Heart right ventricle (tissue), 16 donors: ENCODE data around the gene RGS2. TPM values are rescaled to one million over a fixed set of nuclear protein-coding genes. Genes with fewer than 3 reads are reported as not detected.

ENCODE experiments used
- ATAC-seq, 8 donors: fragments of 200-7000 bp; cut with Tn5 transposase; one replicate each; pipeline ENCODE4 v1.9.1; 2020; ENCODE audit warnings: mild to moderate bottlenecking in 8 of 8, moderate library complexity in 8 of 8, moderate number of reproducible peaks in 1 of 8
- DNase-seq, 2 donors: peaks; one replicate each; pipeline ENCODE4 v3.0.0-alpha.2; 2020
- H3K27ac ChIP-seq, 10 donors: fragments of 200-600 bp; sonication (generic) in 2 of 10; one replicate each; pipeline versions ENCODE4 v1.5.0 to v1.8.0; 2020 to 2022; ENCODE audit warnings: mild to moderate bottlenecking in 3 of 10
- H3K27me3 ChIP-seq, 7 donors: fragments of 200-600 bp; one replicate each; pipeline ENCODE4 v1.8.0; 2021 to 2022; ENCODE audit warnings: mild to moderate bottlenecking in 2 of 7
- H3K36me3 ChIP-seq, 9 donors: fragments of 200-600 bp; sonication (generic) in 1 of 9; one replicate each; pipeline versions ENCODE4 v1.5.0 to v1.8.0; 2020 to 2022; ENCODE audit warnings: mild to moderate bottlenecking in 2 of 9
- H3K4me1 ChIP-seq, 9 donors: fragments of 200-600 bp; sonication (generic) in 1 of 9; one replicate each; pipeline versions ENCODE4 v1.5.0 to v1.8.0; 2020 to 2022; ENCODE audit warnings: mild to moderate bottlenecking in 4 of 9
- H3K4me3 ChIP-seq, 10 donors: fragments of 200-600 bp; sonication (generic) in 2 of 10; one replicate each; pipeline versions ENCODE4 v1.5.0 to v1.8.0; 2020 to 2022; ENCODE audit warnings: mild to moderate bottlenecking in 7 of 10, moderate library complexity in 2 of 10
- H3K9me3 ChIP-seq, 11 donors: fragments of 200-600 bp in 10 of 11; sonication (generic) in 2 of 11; one replicate each; pipeline versions ENCODE4 v1.5.0 to v1.8.0; 2013 to 2022; ENCODE audit warnings: mild to moderate bottlenecking in 2 of 11, control low read depth in 1 of 11, moderate library complexity in 1 of 11
- WGBS, 2 donors: extraction: QIAGEN DNeasy Blood & Tissue Kit; methylation state at CpG; one replicate each; pipeline ENCODE4 v1.1.7; 2013; ENCODE audit warnings: inconsistent platforms in 1 of 2; 5-methylcytosine and 5-hydroxymethylcytosine counted together
- intact Hi-C, 10 donors: fragments of 100-400 bp; cut with DNase I; formaldehyde crosslinking; loops; one replicate each; pipeline versions ENCODE4 v1.11.1 to v1.14.2; 2022
- polyA plus RNA-seq, 2 donors: library from polyadenylated mRNA; stranded (reverse); fragments of 200-250 nt; gene quantifications; one replicate each; pipeline ENCODE4 v1.2.3, GENCODE V29; 2013
- total RNA-seq, 10 donors: library from RNA; stranded (reverse); fragmentation: NEBNext Ultra II Directional in 3 of 10; extraction: Animal tissue kit (Norgen Biotek cat#: 25700) in 3 of 10; gene quantifications; one replicate each; pipeline versions ENCODE4 v1.2.1 to v1.2.4, GENCODE V29; 2021 to 2023
- TF ChIP-seq, protein P1 (sequence below), 9 donors: fragments of 200-600 bp; sonication (generic) in 2 of 9; IDR thresholded peaks; one replicate each; pipeline versions ENCODE4 v1.5.0 to v1.8.0; 2021 to 2022; ENCODE audit warnings: antibody characterized with exemption in 9 of 9, mild to moderate bottlenecking in 5 of 9, moderate library complexity in 1 of 9
- donor health status: Arrhythmogenic right ventricular cardiomyopathy.
- donor health status: ischemic (EF 13 %, LVEDD 7.1; RV severe dilation, severe dysfunction).
- donor health status: healthy with polysubstance abuse.
- donor health status: DM: no; HTN: yes; CAD: no.
- donor health status: DM: no; HTN: no; CAD: no.
- donor health status: ischemic (EF 25% LVEDD 6.9; RV normal size, moderate dysfunction).
- donor health status: ischemic (EF 25% LVEDD 5.7; RV mildly dilated, moderate dysfunction).
- donor health status: healthy.
- donor health status: DM: yes; HTN: yes; CAD: no.
- donor health status: Ischemic cardiomyopathy.
- donor health status: ischemic (EF 35%, LVEDD 5.7; RV mildly dilated, moderate dysfunction).
- donor health status: nonischemic (EF 11% LVEDD 7.7; RV severe dilation, severe dysfunction).
- donor health status: DM: yes; HTN: yes; CAD: no.
- donor health status: PGD.
- donor health status: ischemic (EF 29% LVEDD 5.4; RV normal size, mild dysfunction).
- donor health status: nonischemic (EF 23%, LVEDD 6.1; RV moderate dilation, normal function).

The RGS2 gene
- total and polyA plus RNA-seq, 12 donors: 12.2 to 30.8 (median 18.2) TPM

DNA sequence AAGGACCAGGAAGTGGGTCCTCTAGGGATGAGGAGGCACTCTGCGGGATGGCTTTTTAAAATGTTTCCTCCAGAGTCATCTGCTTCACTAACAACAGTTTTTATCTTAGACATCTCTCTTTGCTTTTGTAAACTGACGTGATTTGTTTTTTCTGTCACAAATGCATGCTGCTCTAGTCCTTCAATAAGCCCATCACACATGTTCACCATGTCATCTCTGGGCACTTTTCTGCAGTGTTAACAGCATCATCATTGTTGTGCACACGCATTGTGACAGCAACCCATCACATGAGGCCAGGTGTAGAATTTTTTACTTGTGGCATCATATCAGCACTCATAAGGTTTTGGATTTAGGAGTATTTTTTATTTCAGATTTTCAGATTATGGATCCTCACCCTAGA is 12.5 kb downstream of the RGS2 start:
- Histone ChIP-seq H3K27ac (no peak overlapping the region), H3K9me3 (no peaks in the 10 kb centered on the region), H3K4me1 (no peaks in the 10 kb centered on the region), H3K27me3 (no peaks in the 10 kb centered on the region), H3K36me3 (no peaks in the 10 kb centered on the region), H3K4me3 (no peak overlapping the region)
- WGBS, 2 donors: 77 to 80% methylated on average over 3 of the region's 3 CpGs
- no peak for ATAC-seq
- DNase-seq: no peak
- TF ChIP-seq, protein P1, sequence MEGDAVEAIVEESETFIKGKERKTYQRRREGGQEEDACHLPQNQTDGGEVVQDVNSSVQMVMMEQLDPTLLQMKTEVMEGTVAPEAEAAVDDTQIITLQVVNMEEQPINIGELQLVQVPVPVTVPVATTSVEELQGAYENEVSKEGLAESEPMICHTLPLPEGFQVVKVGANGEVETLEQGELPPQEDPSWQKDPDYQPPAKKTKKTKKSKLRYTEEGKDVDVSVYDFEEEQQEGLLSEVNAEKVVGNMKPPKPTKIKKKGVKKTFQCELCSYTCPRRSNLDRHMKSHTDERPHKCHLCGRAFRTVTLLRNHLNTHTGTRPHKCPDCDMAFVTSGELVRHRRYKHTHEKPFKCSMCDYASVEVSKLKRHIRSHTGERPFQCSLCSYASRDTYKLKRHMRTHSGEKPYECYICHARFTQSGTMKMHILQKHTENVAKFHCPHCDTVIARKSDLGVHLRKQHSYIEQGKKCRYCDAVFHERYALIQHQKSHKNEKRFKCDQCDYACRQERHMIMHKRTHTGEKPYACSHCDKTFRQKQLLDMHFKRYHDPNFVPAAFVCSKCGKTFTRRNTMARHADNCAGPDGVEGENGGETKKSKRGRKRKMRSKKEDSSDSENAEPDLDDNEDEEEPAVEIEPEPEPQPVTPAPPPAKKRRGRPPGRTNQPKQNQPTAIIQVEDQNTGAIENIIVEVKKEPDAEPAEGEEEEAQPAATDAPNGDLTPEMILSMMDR (IDR thresholded peaks at IDR 0.05): no peak
- intact Hi-C loops: no loop called here

- 1 to 37% methylated on average over 1 of the region's 1 CpG for WGBS, 2 donors
- no peak for DNase-seq
- no peaks in the 10 kb centered on the region for H3K9me3 ChIP-seq
- H3K4me1 ChIP-seq: no peaks in the 10 kb centered on the region
- no peaks in the 10 kb centered on the region for H3K27me3 ChIP-seq
- TF ChIP-seq, protein P1 (IDR thresholded peaks at IDR 0.05): no peak
- no peaks in the 10 kb centered on the region for H3K36me3 ChIP-seq
- no peak for ATAC-seq
- intact Hi-C loops: no loop called here
- H3K4me3 ChIP-seq: no peak overlapping the region
- no peak overlapping the region for H3K27ac ChIP-seq
These were observed 15.7 kb downstream of the RGS2 start for GRCh38 chr1:192824511-192824910.

DNA sequence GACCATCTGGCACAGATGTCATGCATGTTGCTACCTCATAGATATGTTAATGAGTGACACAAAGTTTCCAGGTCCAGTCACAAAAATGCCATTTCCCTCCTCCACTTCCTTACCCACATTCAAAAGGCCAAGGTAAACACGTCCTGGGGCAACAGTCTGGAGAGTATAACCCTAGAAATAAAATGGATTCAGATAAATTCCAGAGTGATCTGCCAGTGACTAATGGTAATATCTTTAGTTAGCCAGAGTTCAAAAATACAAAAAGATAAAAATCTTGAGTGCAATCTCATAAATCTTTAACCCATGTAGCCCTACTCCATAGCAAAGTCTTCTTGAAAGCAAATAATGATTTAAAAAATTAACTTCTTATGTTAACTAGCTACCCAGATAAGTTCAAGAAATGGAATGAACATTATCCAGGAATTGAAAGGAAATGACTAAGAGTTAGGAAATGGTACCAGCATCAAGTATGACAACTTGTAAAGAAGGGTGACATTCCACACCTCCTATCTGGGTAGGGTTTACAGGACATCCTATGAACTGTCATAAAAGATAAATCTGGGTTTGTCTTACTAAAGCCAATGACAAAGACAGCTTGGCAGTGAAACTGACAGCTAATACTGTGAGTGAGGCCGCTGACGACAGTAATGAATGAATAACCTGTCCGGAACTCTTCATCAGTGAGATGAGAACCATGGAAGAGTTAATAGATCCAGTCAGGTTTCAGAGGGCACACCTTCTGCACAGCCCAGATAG is 18.1 kb downstream of the RGS2 start:
- no peaks in the 10 kb centered on the region for H3K27me3 ChIP-seq
- H3K4me3 ChIP-seq: no peak overlapping the region
- no peaks in the 10 kb centered on the region for H3K4me1 ChIP-seq
- 60 to 76% methylated on average over 4 of the region's 4 CpGs for WGBS, 2 donors
- H3K9me3 ChIP-seq: no peaks in the 10 kb centered on the region
- H3K27ac ChIP-seq: no peak overlapping the region
- no peaks in the 10 kb centered on the region for H3K36me3 ChIP-seq
- ATAC-seq (no peak), DNase-seq (no peak)
- intact Hi-C loops: no loop called here
- TF ChIP-seq, protein P1 (IDR thresholded peaks at IDR 0.05): no peak

GRCh38 chr1:192830595-192831246 is 21.9 kb downstream of the RGS2 start:
- no peak overlapping the region for H3K27ac ChIP-seq
- TF ChIP-seq, protein P1 (IDR thresholded peaks at IDR 0.05): no peak
- H3K27me3 ChIP-seq: no peaks in the 10 kb centered on the region
- H3K4me1 ChIP-seq: peaks cover 0 to 17% (median 10%) of the 10 kb centered on the region in 9 donors
- H3K4me3 ChIP-seq: no peak overlapping the region
- DNase-seq (no peak), ATAC-seq (no peak)
- H3K36me3 ChIP-seq: no peaks in the 10 kb centered on the region
- 50 to 52% methylated on average over 6 of the region's 6 CpGs for WGBS, 2 donors
- intact Hi-C loops: no loop called here
- H3K9me3 ChIP-seq: no peaks in the 10 kb centered on the region
